K562 (cell line): ENCODE measurements around the gene TMEM154. TPM values are rescaled to one million over a fixed set of nuclear protein-coding genes. Genes with fewer than 3 reads are reported as not detected.

ENCODE experiments used
- ATAC-seq: fragments of 200-7000 bp; cut with Tn5 transposase; 3 replicates; pipeline ENCODE4 v1.9.1; 2020; ENCODE audit warnings: moderate library complexity
- BruUV-seq: library from RNA; stranded (reverse); fragments of 400-500 nt; replicated peaks from 2 replicates; lab custom pipeline; 2021; lab: Mats Ljungman, UMichigan
- CTCF ChIA-PET: fragments of 300-600 bp; formaldehyde crosslinking; extraction: SDS; loops from one replicate; lab custom pipeline; 2021; ENCODE audit warnings: low intra/inter-chr PET ratio; lab: Yijun Ruan, JAX
- POLR2A ChIA-PET: fragments of 300-600, 350-650 bp; sonication (Branson Sonifier 250); formaldehyde crosslinking; extraction: SDS; loops from one replicate; lab custom pipeline; 2021; ENCODE audit warnings: antibody characterized with exemption, inconsistent platforms; lab: Yijun Ruan, JAX
- DNase-seq, 4 experiments: peaks; one replicate each; pipeline versions ENCODE4 v3.0.0 to v3.0.0-alpha.2; 2011 to 2018; ENCODE audit warnings: low spot score in 3 of 4, mixed read lengths in 3 of 4; ENCODE audit errors: extremely low read depth in 1 of 4
- FAIRE-seq: peaks from 2 replicates; lab custom pipeline; 2011; peaks lifted over from hg19 to GRCh38; lab: Jason Lieb, UNC
- H2AFZ ChIP-seq: 2 replicates; pipeline ENCODE4 v1.6.0; 2011; ENCODE audit warnings: low read depth, low read length, control low read depth, inconsistent platforms
- H3K27ac ChIP-seq: fragments of 200-600 bp; 3 replicates; pipeline ENCODE4 v1.8.0; 2011; ENCODE audit warnings: low read depth, mild to moderate bottlenecking, control low read depth, inconsistent platforms, low read length, moderate library complexity, mixed read lengths; ENCODE audit errors: extremely low read depth
- H3K27me3 ChIP-seq, 2 experiments: fragments of 300-600 bp in 1 of 2; 2 replicates in 1 of 2; 3 replicates in 1 of 2; pipeline versions ENCODE4 v1.6.0 to v1.8.0; 2011; ENCODE audit warnings: inconsistent platforms in 2 of 2, low read length in 2 of 2, mild to moderate bottlenecking in 1 of 2, mixed read lengths in 1 of 2, moderate library complexity in 1 of 2; ENCODE audit not compliant: control insufficient read depth in 2 of 2, insufficient read depth in 2 of 2
- H3K36me3 ChIP-seq: fragments of 300-600 bp; 3 replicates; pipeline ENCODE4 v1.8.0; 2011; ENCODE audit warnings: mild to moderate bottlenecking, low read length, inconsistent platforms; ENCODE audit not compliant: control insufficient read depth, insufficient read depth
- H3K4me1 ChIP-seq, 2 experiments: fragments of 200-600 bp in 1 of 2; replicated peaks in 1 of 2; 2 replicates in 1 of 2; 3 replicates in 1 of 2; pipeline versions ENCODE4 v1.5.1 to v1.8.0; 2011; ENCODE audit warnings: inconsistent platforms in 2 of 2, low read length in 2 of 2, mild to moderate bottlenecking in 1 of 2, mixed read lengths in 1 of 2, moderate library complexity in 1 of 2; ENCODE audit not compliant: control insufficient read depth in 2 of 2, insufficient read depth in 2 of 2
- H3K4me2 ChIP-seq: 2 replicates; pipeline ENCODE4 v1.6.1; 2011; ENCODE audit warnings: low read length, control low read depth, inconsistent platforms, mixed read lengths; ENCODE audit not compliant: insufficient read depth
- H3K4me3 ChIP-seq: fragments of 200-600 bp; sonication (generic), shearing (Covaris generic); 2 replicates; pipeline ENCODE4 v1.5.1; 2016; ENCODE audit warnings: control low read depth, inconsistent platforms
- H3K79me2 ChIP-seq: fragments of 200-600 bp; 3 replicates; pipeline ENCODE4 v1.8.0; 2011; ENCODE audit warnings: low read length, inconsistent platforms; ENCODE audit not compliant: control insufficient read depth, insufficient read depth
- H3K9ac ChIP-seq, 2 experiments: 2 replicates each; pipeline versions ENCODE4 v1.6.0 to v1.6.1; 2011; ENCODE audit warnings: low read depth in 2 of 2, low read length in 2 of 2, control low read depth in 1 of 2, inconsistent platforms in 1 of 2, mild to moderate bottlenecking in 1 of 2, mixed read lengths in 1 of 2; ENCODE audit not compliant: insufficient read depth in 1 of 2
- H3K9me1 ChIP-seq: one replicate; pipeline ENCODE4 v1.6.0; 2011; ENCODE audit warnings: inconsistent platforms, mild to moderate bottlenecking, low read length, moderate library complexity; ENCODE audit not compliant: control insufficient read depth, insufficient read depth
- H3K9me3 ChIP-seq: replicated peaks from 2 replicates; pipeline ENCODE4 v1.5.1; 2011; ENCODE audit warnings: low read depth, low read length, inconsistent platforms; ENCODE audit not compliant: control insufficient read depth, insufficient read depth
- H4K20me1 ChIP-seq: replicated peaks from 2 replicates; pipeline ENCODE4 v1.6.1; 2011; ENCODE audit warnings: low read length, inconsistent platforms, mixed read lengths; ENCODE audit not compliant: control insufficient read depth, insufficient read depth
- FOSL1 ChIP-seq: fragments of 200-800 bp; sonication (Bioruptor generic); conservative IDR thresholded peaks from 2 replicates; pipeline ENCODE4 v1.6.1; 2016; ENCODE audit warnings: missing genetic modification characterization, missing compliant biosample characterization
- JUND ChIP-seq, 2 experiments: IDR thresholded peaks; 2 replicates in 1 of 2; 3 replicates in 1 of 2; pipeline ENCODE4 v1.6.1; 2011; ENCODE audit warnings: borderline replicate concordance in 2 of 2, low read depth in 2 of 2, low read length in 2 of 2, improper control_type of control experiment in 1 of 2, missing biosample characterization in 1 of 2, missing genetic modification characterization in 1 of 2, missing genetic modification reagents in 1 of 2
- KDM5B ChIP-seq: fragments of 200-600 bp; sonication (generic); IDR thresholded peaks from 2 replicates; pipeline ENCODE4 v1.6.1; 2012; ENCODE audit warnings: low read depth, mild to moderate bottlenecking, moderate library complexity, low read length, control low read depth, inconsistent platforms; ENCODE audit not compliant: insufficient replicate concordance
- SRF ChIP-seq, 2 experiments: fragments of 250-450, 450-650 bp in 1 of 2; sonication (Bioruptor Pico) in 1 of 2; sonication (generic) in 1 of 2; formaldehyde crosslinking; IDR thresholded peaks; 2 replicates each; pipeline versions ENCODE4 v1.5.0 to v1.5.1; 2020 to 2022; ENCODE audit warnings: mild to moderate bottlenecking in 1 of 2, missing genetic modification reagents in 1 of 2
- WGBS: fragments of 100-300 bp; shearing (Covaris generic); methylation state at CpG from one replicate; pipeline ENCODE4 v1.1.6; 2016; ENCODE audit warnings: low coverage, mixed read lengths; ENCODE audit not compliant: insufficient coverage; ENCODE audit errors: missing lambda C conversion rate; 5-methylcytosine and 5-hydroxymethylcytosine counted together
- in situ Hi-C: fragments of 300-500 bp; cut with MboI; formaldehyde crosslinking; loops from 4 replicates; pipeline ENCODE4 v1.15.0; 2018; ENCODE audit warnings: inconsistent platforms, mixed read lengths
- intact Hi-C: fragments of 100-400 bp; cut with micrococcal nuclease; formaldehyde crosslinking; loops from 2 replicates; pipeline ENCODE4 v1.14.2; 2022
- polyA plus RNA-seq, 8 experiments: library from polyadenylated mRNA; depleted of rRNA in 4 of 8; stranded (reverse) in 5 of 8; unstranded in 3 of 8; fragments of >200 nt; fragmentation: Nextera tagmentation in 2 of 8; fragmentation: Illumina TruSeq in 1 of 8; extraction: Ambion mirVana in 2 of 8; extraction: Trizol in 1 of 8; gene quantifications; 2 replicates each; pipeline versions ENCODE4 v1.2.1 to v1.2.3, GENCODE V29; 2011 to 2014; ENCODE audit warnings: inconsistent platforms in 1 of 8, missing spikeins in 1 of 8
- total RNA-seq, 7 experiments: library from RNA; depleted of rRNA in 6 of 7; stranded (reverse); fragments of >200 nt in 6 of 7; fragmentation: Illumina TruSeq in 2 of 7; extraction: Trizol in 2 of 7; gene quantifications; 2 replicates each; pipeline versions ENCODE4 v1.2.1 to v1.2.3, GENCODE V29; 2011 to 2021; ENCODE audit warnings: low replicate concordance in 1 of 7
- TF ChIP-seq, protein P1 (sequence below), 2 experiments: fragments of 450-650 bp in 1 of 2; sonication (generic) in 1 of 2; formaldehyde crosslinking in 1 of 2; IDR thresholded peaks in 1 of 2; conservative IDR thresholded peaks in 1 of 2; 2 replicates each; pipeline versions ENCODE4 v1.6.1 to v1.8.1; 2016 to 2023; ENCODE audit warnings: mild to moderate bottlenecking in 2 of 2, moderate library complexity in 2 of 2, inconsistent platforms in 1 of 2, missing genetic modification reagents in 1 of 2

The TMEM154 gene
- total and polyA plus RNA-seq, 9 of the 15 experiments (the other 6 are each of a cell fraction or from before 2014, with no cell fraction given) = 0.13 to 1.8 (median 0.58) TPM

- ATAC-seq = no peak
- Histone ChIP-seq H3K79me2 (no peaks in the 10 kb centered on the region), H3K27me3 (peaks cover 10 to 39% of the 10 kb centered on the region in 2 experiments; a peak in 3 of 5 replicates), H3K4me3 (no peak overlapping the region), H3K9ac (no peak overlapping the region), H3K36me3 (no peaks in the 10 kb centered on the region), H3K4me1 (no peaks in the 10 kb centered on the region), H4K20me1 (no peaks in the 10 kb centered on the region; the same call in 1 of the 2 replicates), H2AFZ (no peak overlapping the region), H3K4me2 (no peak overlapping the region), H3K9me3 (no peaks in the 10 kb centered on the region), H3K9me1 (no peaks in the 10 kb centered on the region), H3K27ac (no peak overlapping the region)
- peak; percentile 26 for FAIRE-seq
- ChIA-PET POLR2A (no interaction called here), CTCF (no interaction called here)
- in situ Hi-C loops (no loop called here), intact Hi-C loops (no loop called here)
- no TSS peak for BruUV-seq
- WGBS = 2% methylated on average over 10 of the region's 10 CpGs
- TF ChIP-seq, protein P1, sequence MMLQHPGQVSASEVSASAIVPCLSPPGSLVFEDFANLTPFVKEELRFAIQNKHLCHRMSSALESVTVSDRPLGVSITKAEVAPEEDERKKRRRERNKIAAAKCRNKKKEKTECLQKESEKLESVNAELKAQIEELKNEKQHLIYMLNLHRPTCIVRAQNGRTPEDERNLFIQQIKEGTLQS (IDR thresholded peaks at IDR 0.05) = peak; percentile 57; the same call in 1 of the 2 replicates
- TF ChIP-seq, protein P1 (CRISPR knock-in tag; conservative IDR thresholded peaks at IDR 0.05) = no peak
- no peak for TF ChIP-seq KDM5B
- peak; percentile 26; the same call in 1 of the 2 replicates for TF ChIP-seq JUND (IDR thresholded peaks at IDR 0.05; ENCODE audit: borderline replicate concordance, low read depth, low read length)
- no peak for TF ChIP-seq JUND (tag; IDR thresholded peaks at IDR 0.05; ENCODE audit: borderline replicate concordance, low read depth, low read length)
- peak; percentile 62 for TF ChIP-seq FOSL1 (tag)
- peak in 1 of 2 experiments; percentile 18; a peak in 1 of 4 replicates for TF ChIP-seq SRF (CRISPR knock-in tag; IDR thresholded peaks at IDR 0.05)
- DNase-seq = no peak
Measured at GRCh38 chr4:152605641-152606335, 74.0 kb downstream of the TMEM154 start.
